ENCODE data around the gene SLC40A1. TPM values are rescaled to one million over a fixed set of nuclear protein-coding genes. Genes with fewer than 3 reads are reported as not detected.

Gene SLC40A1
- total RNA-seq, 1 donor from 2014 or later: not detected

- Mint-ChIP-seq H3K9me3 (no peaks in the 10 kb centered on the region), H3K27ac (no peak overlapping the region), H3K4me3 (no peak overlapping the region), H3K27me3 (ENCODE audit: insufficient read depth, low read depth) (peaks cover 2% of the 10 kb centered on the region), H3K4me1 (no peaks in the 10 kb centered on the region), H3K36me3 (no peaks in the 10 kb centered on the region)
- Histone ChIP-seq H3K36me3 (no peaks in the 10 kb centered on the region), H3K4me3 (no peak overlapping the region), H3K79me2 (ENCODE audit: low read depth) (no peaks in the 10 kb centered on the region), H3K27me3 (no peaks in the 10 kb centered on the region), H3K4me1 (no peaks in the 10 kb centered on the region), H3K27ac (no peak overlapping the region), H3K9ac (no peak overlapping the region), H3F3A (ENCODE audit: low read depth) (no peaks in the 10 kb centered on the region), H2AFZ (replicated peaks) (no peak overlapping the region), H3K4me2 (no peak overlapping the region), H4K20me1 (ENCODE audit: low read depth) (no peaks in the 10 kb centered on the region), H3K9me3 (ENCODE audit: low read depth) (no peaks in the 10 kb centered on the region)
- TF ChIP-seq EZH2phosphoT487 (IDR thresholded peaks at IDR 0.05): no peak
- no peak for TF ChIP-seq EZH2 (IDR thresholded peaks at IDR 0.05)
- TF ChIP-seq CTCF (IDR thresholded peaks at IDR 0.05): no peak
- no peak for DNase-seq (ENCODE audit: low spot score)
Observed at GRCh38 chr2:189542145-189542882, 38.3 kb downstream of the SLC40A1 start.

- H3K4me3 ChIP-seq: no peak overlapping the region
- H3K4me1 ChIP-seq: no peaks in the 10 kb centered on the region
- Mint-ChIP-seq H3K36me3 (no peaks in the 10 kb centered on the region), H3K27ac (no peak overlapping the region), H3K27me3 (ENCODE audit: insufficient read depth, low read depth) (peaks cover 2% of the 10 kb centered on the region), H3K4me1 (no peaks in the 10 kb centered on the region), H3K9me3 (no peaks in the 10 kb centered on the region), H3K4me3 (no peak overlapping the region)
- H3K36me3 ChIP-seq: no peaks in the 10 kb centered on the region
- H3K9ac ChIP-seq: no peak overlapping the region
- no peak overlapping the region for H2AFZ ChIP-seq (replicated peaks)
- TF ChIP-seq CTCF (IDR thresholded peaks at IDR 0.05): no peak
- TF ChIP-seq EZH2phosphoT487 (IDR thresholded peaks at IDR 0.05): no peak
- TF ChIP-seq EZH2 (IDR thresholded peaks at IDR 0.05): no peak
- H3K4me2 ChIP-seq: no peak overlapping the region
- H4K20me1 ChIP-seq (ENCODE audit: low read depth): no peaks in the 10 kb centered on the region
- no peaks in the 10 kb centered on the region for H3K9me3 ChIP-seq (ENCODE audit: low read depth)
- no peak overlapping the region for H3K27ac ChIP-seq
- no peak for DNase-seq (ENCODE audit: low spot score)
- no peaks in the 10 kb centered on the region for H3K27me3 ChIP-seq
- no peaks in the 10 kb centered on the region for H3F3A ChIP-seq (ENCODE audit: low read depth)
- no peaks in the 10 kb centered on the region for H3K79me2 ChIP-seq (ENCODE audit: low read depth)
Observed at GRCh38 chr2:189541591-189541990, 39.0 kb downstream of the SLC40A1 start.

GRCh38 chr2:189540551-189540950 is 40.0 kb downstream of the SLC40A1 start:
- no peaks in the 10 kb centered on the region for H3K4me1 Mint-ChIP-seq
- no peaks in the 10 kb centered on the region for H3K36me3 Mint-ChIP-seq
- Histone ChIP-seq H3K27me3 (no peaks in the 10 kb centered on the region), H3K4me3 (no peak overlapping the region), H3K4me1 (no peaks in the 10 kb centered on the region), H3K4me2 (no peak overlapping the region), H3F3A (ENCODE audit: low read depth) (no peaks in the 10 kb centered on the region), H3K79me2 (ENCODE audit: low read depth) (no peaks in the 10 kb centered on the region), H3K9me3 (ENCODE audit: low read depth) (no peaks in the 10 kb centered on the region), H3K9ac (no peak overlapping the region), H3K27ac (no peak overlapping the region), H2AFZ (replicated peaks) (no peak overlapping the region), H4K20me1 (ENCODE audit: low read depth) (no peaks in the 10 kb centered on the region), H3K36me3 (no peaks in the 10 kb centered on the region)
- no peak for DNase-seq (ENCODE audit: low spot score)
- H3K4me3 Mint-ChIP-seq: no peak overlapping the region
- no peak overlapping the region for H3K27ac Mint-ChIP-seq
- no peaks in the 10 kb centered on the region for H3K9me3 Mint-ChIP-seq
- no peak for TF ChIP-seq EZH2phosphoT487 (IDR thresholded peaks at IDR 0.05)
- no peak for TF ChIP-seq EZH2 (IDR thresholded peaks at IDR 0.05)
- TF ChIP-seq CTCF (IDR thresholded peaks at IDR 0.05): no peak
- H3K27me3 Mint-ChIP-seq (ENCODE audit: insufficient read depth, low read depth): peaks cover 4% of the 10 kb centered on the region
